ENCODE results near the gene NATD1.
A peak's percentile ranks its signal among the peaks of the same experiment; 100 is the strongest.
"Not testable (repeated sequence)": the region's sequence is repeated elsewhere in the genome, so short reads cannot be mapped to it uniquely, and the experiment has no call there.

Gene NATD1

DNA sequence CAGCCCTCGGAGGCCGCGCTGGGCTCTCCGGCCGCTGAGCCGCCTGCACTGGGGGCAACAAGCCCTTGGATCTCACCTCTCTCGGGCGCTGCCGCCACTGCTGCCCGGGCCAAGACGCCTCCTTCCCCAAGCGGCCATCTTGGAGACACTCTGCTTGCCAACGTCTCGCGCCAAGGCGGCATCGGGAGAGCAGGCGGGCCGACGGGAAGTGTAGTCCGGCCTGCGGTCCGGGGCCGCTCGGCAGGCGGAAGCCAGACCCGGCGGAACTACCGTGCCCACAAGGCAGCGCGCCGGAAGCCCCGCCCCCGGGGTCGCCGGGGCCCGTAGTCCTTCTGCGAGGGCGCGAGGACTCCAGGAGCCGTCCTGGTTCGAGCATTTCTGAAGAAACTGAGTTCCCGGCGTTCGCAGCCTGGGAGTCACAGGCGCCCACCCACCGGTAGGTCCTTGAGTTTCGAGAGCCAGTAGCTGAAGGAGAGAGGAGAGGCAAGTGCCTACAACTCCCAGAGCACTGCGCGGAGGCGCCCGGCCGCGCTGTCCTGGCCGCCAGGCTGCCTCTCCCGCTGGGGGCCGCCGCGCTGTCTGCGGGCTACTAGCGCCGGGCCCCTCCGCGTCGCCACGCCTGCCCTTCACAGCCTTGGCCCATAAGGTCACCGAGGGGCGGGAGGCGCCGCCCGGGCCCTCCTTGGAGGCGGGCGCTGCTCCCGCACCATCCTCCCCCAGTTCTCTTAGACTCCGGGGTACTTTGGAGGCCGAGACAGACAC, 39.0 kb downstream of the NATD1 start, which contains the start of gene TMEM11:
TMEM11 (minus strand) TSS at position 147 of the 762 bp plus-strand sequence; CDS start at position 138, 9 bp downstream.
- peak; percentile 96 for DNase-seq

DNA sequence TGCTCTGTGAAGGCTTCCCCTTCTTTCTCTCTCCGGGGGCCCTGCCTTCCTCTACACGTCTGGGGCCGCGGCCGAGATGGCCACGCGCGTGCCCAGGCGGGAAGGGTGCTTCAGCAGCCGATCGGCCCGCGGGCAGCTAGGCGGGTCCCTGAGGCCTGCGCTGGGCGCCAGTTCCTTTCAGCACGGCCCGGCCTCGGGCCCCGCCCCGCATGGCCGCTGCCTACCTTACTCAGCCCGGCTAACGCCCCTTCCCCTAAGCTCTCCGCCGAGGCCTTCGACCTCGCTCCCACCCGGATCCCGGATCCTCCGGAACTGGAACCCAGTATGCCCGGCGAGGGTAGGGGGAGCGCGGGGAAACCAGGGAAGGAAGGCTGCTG, 39.6 kb downstream of the NATD1 start:
- DNase-seq = peak; percentile 36

GRCh38 chr17:21212826-21213637, 40.2 kb downstream of the NATD1 start:
- no peak for DNase-seq

- no peak for DNase-seq
Observed at GRCh38 chr17:21211825-21212479, 41.3 kb downstream of the NATD1 start.

DNA sequence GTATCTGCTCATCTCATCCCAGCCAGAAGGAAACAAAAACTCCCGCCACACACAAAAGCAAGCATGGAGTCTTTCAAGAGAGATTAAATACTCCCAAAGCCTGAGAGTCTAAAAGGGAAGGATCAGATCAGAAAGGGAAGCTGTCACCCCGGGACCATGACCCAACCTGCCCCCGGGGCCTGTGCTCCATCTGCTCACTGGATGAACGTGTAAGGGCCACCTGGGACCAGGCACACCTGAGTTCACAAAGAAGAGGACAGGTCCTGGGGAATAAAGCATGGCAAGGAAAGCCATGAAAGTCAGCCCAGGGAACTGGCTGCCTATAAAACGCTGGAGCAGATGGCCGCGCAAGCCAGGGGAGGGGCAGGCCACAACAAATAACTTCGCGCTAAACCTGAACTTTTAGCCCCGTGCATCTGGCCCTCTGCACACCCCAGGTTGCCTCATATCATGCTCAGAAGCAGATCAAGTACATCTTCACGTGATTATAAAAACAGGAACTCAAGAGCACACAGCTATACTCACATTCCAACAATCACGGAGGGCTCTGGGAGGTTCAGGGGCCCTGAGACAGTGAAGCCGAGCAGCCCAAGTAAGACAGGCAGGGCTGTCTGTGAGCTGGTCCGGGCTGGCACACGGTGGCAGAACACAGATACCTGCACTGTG, 42.7 kb downstream of the NATD1 start:
- DNase-seq = no peak

GRCh38 chr17:21209511-21210175, 43.6 kb downstream of the NATD1 start:
- no peak for DNase-seq

GRCh38 chr17:21208352-21208751, 44.9 kb downstream of the NATD1 start:
- no peak for DNase-seq

GRCh38 chr17:21204935-21205334, 48.3 kb downstream of the NATD1 start:
- no peak for DNase-seq

DNA sequence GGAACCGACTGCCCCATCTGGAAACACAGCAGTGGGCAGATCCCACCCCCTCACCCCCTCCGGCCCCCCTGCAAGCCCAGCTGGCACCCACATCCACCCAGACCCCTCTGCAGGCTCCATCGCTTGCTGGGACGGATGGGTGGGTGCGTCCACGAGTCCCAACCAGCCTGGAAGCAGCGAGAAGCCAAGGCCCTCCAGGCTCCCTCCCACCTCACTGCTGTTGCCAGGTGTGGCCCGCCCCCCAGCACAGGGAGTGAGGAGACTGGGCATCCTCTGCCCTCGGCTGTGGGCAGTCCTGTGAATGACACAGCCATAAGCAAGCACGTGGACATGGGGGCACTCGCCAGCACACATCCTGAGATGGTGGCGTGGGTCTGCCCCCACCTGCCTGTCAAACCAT, 50.7 kb downstream of the NATD1 start:
- DNase-seq = no peak

DNA sequence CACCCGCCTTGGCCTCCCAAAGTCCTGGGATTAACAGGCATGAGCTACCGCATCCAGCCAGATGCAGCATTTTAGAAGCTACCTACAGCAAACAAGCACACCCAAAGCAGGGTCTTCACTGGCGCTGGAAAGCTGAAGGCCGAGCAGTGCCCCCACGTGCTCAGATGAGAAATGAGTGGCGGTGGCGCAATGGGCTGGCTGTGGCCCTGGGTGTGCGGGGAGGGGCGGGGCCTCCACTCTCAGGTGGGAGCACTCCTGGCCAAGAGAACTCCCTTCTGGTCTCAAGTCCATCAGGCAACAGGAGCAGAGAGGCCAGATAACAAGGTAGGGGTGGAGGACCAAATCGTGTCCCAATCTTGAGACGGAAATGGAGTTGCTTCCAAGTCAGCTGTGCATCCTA, 51.3 kb downstream of the NATD1 start:
- DNase-seq = no peak

DNA sequence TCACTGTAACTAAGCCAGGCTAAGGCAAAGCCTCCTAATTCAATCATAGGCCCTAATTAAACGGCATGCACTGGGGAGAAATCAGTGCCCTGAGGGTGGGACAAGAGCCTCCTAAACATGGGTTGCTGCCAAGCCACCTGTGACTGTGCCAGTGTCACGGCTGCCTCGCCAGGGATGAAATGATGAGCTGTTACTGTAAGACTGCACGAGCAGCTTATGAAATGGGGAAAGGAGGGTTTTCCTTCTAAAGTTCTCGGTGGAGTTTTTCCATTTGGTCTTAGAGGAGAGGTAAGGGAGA, 52.0 kb downstream of the NATD1 start:
- peak; percentile 5 for DNase-seq

DNA sequence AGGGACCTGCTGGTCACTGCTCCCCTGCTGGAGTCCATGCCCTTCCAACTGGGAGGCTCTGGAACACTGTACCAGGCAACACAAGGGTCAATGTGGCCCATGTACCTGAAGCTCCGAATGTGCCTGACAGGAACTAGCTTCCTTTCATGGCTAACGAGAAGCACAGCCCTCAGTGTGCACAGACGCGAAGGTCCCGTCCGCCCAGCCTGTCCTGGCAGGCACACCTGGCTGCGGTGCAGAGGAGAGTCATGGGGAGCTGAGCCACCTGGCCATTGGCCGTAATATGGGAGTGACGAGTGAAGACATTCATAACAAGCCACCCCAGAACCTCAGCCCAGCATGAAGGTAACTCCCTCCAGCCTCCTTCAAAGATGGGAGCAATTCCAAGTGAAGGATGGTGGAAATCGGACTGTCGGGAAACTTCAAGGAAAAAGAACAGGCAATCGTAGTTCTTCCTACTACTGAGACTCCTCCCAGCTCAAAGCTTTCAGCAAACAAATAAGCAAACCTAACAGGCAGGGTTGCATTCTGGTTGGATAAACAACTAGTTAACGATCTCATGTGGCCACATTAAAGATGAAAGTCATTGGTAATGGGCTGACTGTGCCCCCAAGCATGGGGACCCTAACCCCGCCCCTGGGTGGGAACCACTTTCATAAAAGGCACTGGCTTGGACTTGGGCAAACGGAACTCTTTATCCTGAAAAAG, 52.5 kb downstream of the NATD1 start:
- no peak for DNase-seq

DNA sequence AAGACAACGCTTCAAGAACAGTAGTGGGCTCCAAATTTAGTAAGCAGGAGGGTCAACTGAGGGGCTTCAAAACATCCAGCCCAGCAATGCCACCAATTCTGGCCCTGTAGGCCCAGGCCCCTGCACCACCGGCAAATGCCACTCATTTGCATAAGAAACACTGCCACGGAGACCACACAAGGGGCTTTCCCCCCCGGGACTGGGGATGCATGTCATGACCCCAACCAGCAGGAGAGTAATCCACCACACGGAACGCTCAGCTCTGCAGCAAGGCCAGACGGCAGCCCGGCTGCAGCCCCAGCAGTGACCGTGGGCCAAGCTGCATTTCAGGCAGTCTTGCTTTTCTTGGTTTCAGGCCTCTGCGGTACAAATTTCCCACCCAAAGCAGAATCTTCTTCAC, 53.4 kb downstream of the NATD1 start:
- DNase-seq = no peak

DNA sequence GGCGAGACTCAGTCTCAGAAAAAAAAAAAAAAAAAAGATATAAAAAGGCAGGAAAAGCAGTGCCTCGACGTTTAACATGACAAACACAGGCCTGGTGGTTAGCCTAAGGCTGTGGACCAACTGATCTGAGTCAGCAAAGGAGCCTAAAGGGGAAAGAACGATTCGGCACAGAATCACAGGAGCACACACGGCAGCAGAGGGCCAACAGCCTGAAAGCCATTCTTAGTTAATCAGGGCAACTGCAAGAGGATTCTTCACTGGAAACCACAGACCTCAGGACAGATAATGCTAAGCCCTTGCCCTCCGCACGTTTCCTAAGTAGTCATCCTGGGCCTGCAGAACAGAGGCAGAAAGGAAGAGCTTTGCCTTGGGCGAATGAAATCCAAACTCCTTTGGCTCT, 53.9 kb downstream of the NATD1 start:
- DNase-seq = no peak

- DNase-seq = no peak
Observed at GRCh38 chr17:21198411-21198810, 54.8 kb downstream of the NATD1 start.

- DNase-seq = no peak
Observed at GRCh38 chr17:21196126-21196525, 57.1 kb downstream of the NATD1 start.

DNA sequence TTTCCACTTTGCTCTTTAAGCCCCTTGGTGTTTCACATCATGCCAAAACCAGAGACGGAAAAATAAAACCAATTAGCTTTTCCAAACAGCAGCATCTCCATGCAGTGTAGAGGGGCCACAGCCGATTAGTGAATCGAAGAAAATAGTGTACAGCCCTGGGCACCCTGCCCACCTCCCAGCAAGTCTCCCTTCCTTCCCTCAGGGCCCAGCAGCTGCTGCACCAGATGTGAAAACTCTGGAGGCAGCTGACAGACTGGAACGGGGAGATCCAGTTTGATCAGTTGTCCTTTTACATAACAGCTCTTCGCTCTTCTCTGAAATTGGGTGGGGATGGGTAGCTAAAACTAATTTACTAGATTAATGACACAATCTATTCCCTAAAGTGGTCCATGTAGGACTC, 58.5 kb downstream of the NATD1 start:
- DNase-seq = no peak

- DNase-seq = no peak
Observed at GRCh38 chr17:21194226-21194625, 59.0 kb downstream of the NATD1 start.

- no peak for DNase-seq
Observed at GRCh38 chr17:21193031-21193430, 60.2 kb downstream of the NATD1 start.

DNA sequence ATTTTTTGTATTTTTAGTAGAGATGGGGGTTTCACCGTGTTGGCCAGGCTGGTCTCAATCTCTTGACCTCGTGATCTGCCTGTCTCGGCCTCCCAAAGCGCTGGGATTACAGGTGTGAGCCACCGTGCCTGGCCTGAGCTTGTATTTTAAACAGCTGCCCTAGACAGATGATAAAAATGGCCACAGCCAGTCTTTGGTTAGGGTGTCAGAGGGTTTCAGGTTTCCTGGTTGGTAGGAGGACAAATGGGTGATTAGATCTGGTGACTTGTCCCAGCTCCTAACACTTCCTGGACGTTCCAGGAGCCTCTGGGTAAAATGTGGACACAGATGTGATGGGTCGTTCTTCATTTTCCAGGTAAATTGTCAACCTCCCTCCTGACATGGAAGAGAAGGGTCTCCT, 60.8 kb downstream of the NATD1 start:
- DNase-seq = not testable (repeated sequence)

DNA sequence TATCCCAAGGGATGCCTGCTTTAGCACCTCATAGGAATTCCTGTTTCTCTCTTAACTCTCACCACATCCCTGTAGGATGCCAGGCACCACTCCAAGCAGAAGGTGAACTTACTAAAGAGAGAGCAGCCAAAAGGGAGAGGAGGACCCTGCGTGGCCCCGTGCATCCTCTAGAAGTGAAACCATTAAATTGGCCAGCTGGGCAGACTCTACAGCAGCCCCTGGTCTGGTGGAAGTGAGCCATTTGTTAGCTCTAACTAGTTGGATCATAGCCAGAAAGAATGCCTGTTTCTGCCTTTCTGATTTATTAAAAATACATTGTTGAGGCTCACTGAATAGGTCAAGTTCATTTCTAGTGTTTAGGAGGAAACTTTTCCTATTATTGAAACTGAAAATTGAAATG, 61.5 kb downstream of the NATD1 start:
- no peak for DNase-seq

- no peak for DNase-seq
Observed at GRCh38 chr17:21190078-21190477, 63.1 kb downstream of the NATD1 start.
